IMR-90 (cell line): ENCODE measurements around the gene TMCC1. TPM values are rescaled to one million over a fixed set of nuclear protein-coding genes. Genes with fewer than 3 reads are reported as not detected.
A peak's percentile ranks its signal among the peaks of the same experiment; 100 is the strongest.

Experiments
- ATAC-seq: fragments of 200-7000 bp; cut with Tn5 transposase; 2 replicates; pipeline ENCODE4 v1.9.1; 2020; ENCODE audit warnings: low read depth, mild to moderate bottlenecking, moderate library complexity
- BruUV-seq: library from RNA; stranded (reverse); fragments of 400-500 nt; replicated peaks from 2 replicates; lab custom pipeline; 2021; lab: Mats Ljungman, UMichigan
- CTCF ChIA-PET: fragments of 300-600 bp; formaldehyde crosslinking; extraction: SDS; loops from one replicate; lab custom pipeline; 2021; ENCODE audit warnings: antibody characterized with exemption; lab: Yijun Ruan, JAX
- POLR2A ChIA-PET: fragments of 300-600 bp; sonication (Branson Sonifier 250); formaldehyde crosslinking; loops from one replicate; lab custom pipeline; 2022; ENCODE audit warnings: antibody characterized with exemption; ENCODE audit not compliant: unreplicated experiment; lab: Charles Lee
- DNase-seq: peaks from one replicate; pipeline ENCODE4 v3.0.0; 2013
- H2AFZ ChIP-seq: replicated peaks from 2 replicates; pipeline ENCODE3; 2013; ENCODE audit warnings: low read length, mild to moderate bottlenecking; ENCODE audit not compliant: poor library complexity
- H2AK5ac ChIP-seq: 2 replicates; pipeline ENCODE4 v1.6.1; 2013; ENCODE audit warnings: low read depth, low read length, inconsistent platforms
- H2AK9ac ChIP-seq: replicated peaks from 2 replicates; pipeline ENCODE3; 2013; ENCODE audit warnings: mild to moderate bottlenecking, low read depth, low read length, moderate library complexity; ENCODE audit not compliant: poor library complexity
- H2BK120ac ChIP-seq: 2 replicates; pipeline ENCODE4 v1.6.1; 2013; ENCODE audit warnings: low read depth, low read length, inconsistent platforms
- H2BK15ac ChIP-seq: 3 replicates; pipeline ENCODE4 v1.6.1; 2013; ENCODE audit warnings: low read depth, low read length, inconsistent platforms
- H2BK20ac ChIP-seq: 2 replicates; pipeline ENCODE4 v1.6.1; 2013; ENCODE audit warnings: low read depth, mild to moderate bottlenecking, inconsistent platforms, low read length, moderate library complexity
- H2BK5ac ChIP-seq: 2 replicates; pipeline ENCODE4 v1.6.1; 2013; ENCODE audit warnings: mild to moderate bottlenecking, low read depth, low read length, inconsistent platforms; ENCODE audit not compliant: poor library complexity, severe bottlenecking
- H3K14ac ChIP-seq: replicated peaks from 2 replicates; pipeline ENCODE4 v1.6.1; 2013; ENCODE audit warnings: low read depth, low read length, inconsistent platforms
- H3K18ac ChIP-seq: 2 replicates; pipeline ENCODE4 v1.6.1; 2013; ENCODE audit warnings: low read depth, low read length, control low read depth
- H3K23ac ChIP-seq: 2 replicates; pipeline ENCODE4 v1.6.1; 2013; ENCODE audit warnings: low read depth, low read length, inconsistent platforms
- H3K27ac ChIP-seq: 2 replicates; pipeline ENCODE4 v1.5.1; 2013; ENCODE audit warnings: mild to moderate bottlenecking, control low read depth, low read length; ENCODE audit not compliant: insufficient read depth
- H3K27me3 ChIP-seq: 2 replicates; pipeline ENCODE4 v1.6.1; 2013; ENCODE audit warnings: low read length; ENCODE audit not compliant: control insufficient read depth, insufficient read depth
- H3K36me3 ChIP-seq: 2 replicates; pipeline ENCODE4 v1.6.1; 2013; ENCODE audit warnings: low read length, mixed read lengths; ENCODE audit not compliant: control insufficient read depth, insufficient read depth
- H3K4ac ChIP-seq: 2 replicates; pipeline ENCODE4 v1.6.1; 2013; ENCODE audit warnings: low read depth, low read length, inconsistent platforms
- H3K4me1 ChIP-seq: 2 replicates; pipeline ENCODE4 v1.6.1; 2013; ENCODE audit warnings: low read length, mixed read lengths; ENCODE audit not compliant: control insufficient read depth, insufficient read depth
- H3K4me2 ChIP-seq: 2 replicates; pipeline ENCODE4 v1.6.1; 2013; ENCODE audit warnings: low read depth, mild to moderate bottlenecking, control low read depth, low read length, moderate library complexity
- H3K4me3 ChIP-seq: 2 replicates; pipeline ENCODE4 v1.5.1; 2013; ENCODE audit warnings: low read depth, mild to moderate bottlenecking, control low read depth, low read length, moderate library complexity; ENCODE audit not compliant: insufficient read depth
- H3K56ac ChIP-seq: 2 replicates; pipeline ENCODE4 v1.6.1; 2013; ENCODE audit warnings: low read length, inconsistent platforms; ENCODE audit not compliant: insufficient read depth; ENCODE audit errors: extremely low read depth
- H3K79me1 ChIP-seq, 2 experiments: 2 replicates each; pipeline ENCODE4 v1.6.1; 2013; ENCODE audit warnings: low read length in 2 of 2, inconsistent platforms in 1 of 2, low read depth in 1 of 2
- H3K9ac ChIP-seq: 2 replicates; pipeline ENCODE4 v1.6.1; 2013; ENCODE audit warnings: low read depth, low read length, control low read depth
- H3K9me1 ChIP-seq: 2 replicates; pipeline ENCODE4 v1.6.1; 2013; ENCODE audit warnings: low read length, inconsistent platforms; ENCODE audit not compliant: insufficient read depth
- H3K9me3 ChIP-seq: 2 replicates; pipeline ENCODE4 v1.6.1; 2013; ENCODE audit warnings: low read length; ENCODE audit not compliant: control insufficient read depth, insufficient read depth
- H4K20me1 ChIP-seq: 2 replicates; pipeline ENCODE4 v1.6.1; 2013; ENCODE audit warnings: low read length, inconsistent platforms; ENCODE audit not compliant: insufficient read depth
- H4K5ac ChIP-seq: 2 replicates; pipeline ENCODE4 v1.6.1; 2013; ENCODE audit warnings: mild to moderate bottlenecking, low read depth, low read length, control low read depth
- H4K8ac ChIP-seq, 2 experiments: 2 replicates each; pipeline ENCODE4 v1.6.1; 2013; ENCODE audit warnings: low read depth in 2 of 2, low read length in 2 of 2, control low read depth in 1 of 2, inconsistent platforms in 1 of 2
- H4K91ac ChIP-seq: 2 replicates; pipeline ENCODE4 v1.6.1; 2013; ENCODE audit warnings: low read depth, low read length, inconsistent platforms; ENCODE audit not compliant: insufficient read depth
- BHLHE40 ChIP-seq: fragments of 150-350 bp; IDR thresholded peaks from 2 replicates; pipeline ENCODE4 v1.6.1; 2016; ENCODE audit warnings: mild to moderate bottlenecking, low read depth, low read length
- CEBPB ChIP-seq: IDR thresholded peaks from 2 replicates; pipeline ENCODE4 v1.6.1; 2012; ENCODE audit warnings: low read depth, low read length, improper control_type of control experiment
- CHD1 ChIP-seq: IDR thresholded peaks from 2 replicates; pipeline ENCODE4 v1.6.1; 2012; ENCODE audit warnings: low read depth, low read length, improper control_type of control experiment
- CTCF ChIP-seq: conservative IDR thresholded peaks from 2 replicates; pipeline ENCODE4 v1.5.1; 2012; ENCODE audit warnings: mild to moderate bottlenecking, low read depth, low read length, improper control_type of control experiment
- FOS ChIP-seq: fragments of 150-350 bp; IDR thresholded peaks from 2 replicates; pipeline ENCODE4 v1.6.1; 2016; ENCODE audit warnings: low read depth, low read length
- WGBS, 2 experiments: methylation state at CpG; one replicate each; pipeline versions ENCODE4 v1.1.5 to v1.1.7; 2013; ENCODE audit warnings: missing lambda C conversion rate in 2 of 2; ENCODE audit not compliant: insufficient read length in 1 of 2; ENCODE audit errors: extremely low coverage in 2 of 2; 5-methylcytosine and 5-hydroxymethylcytosine counted together
- dilution Hi-C: fragments of 300-500 bp; cut with HindIII; formaldehyde crosslinking; loops from one replicate; pipeline ENCODE4 v1.14.3; 2018; ENCODE audit warnings: low sequenced_read_pairs; ENCODE audit not compliant: unreplicated experiment
- in situ Hi-C: fragments of 300-500 bp; cut with MboI; formaldehyde crosslinking; loops from 3 replicates; pipeline ENCODE4 v1.14.3; 2019; ENCODE audit warnings: low sequenced_read_pairs, inconsistent platforms, mixed read lengths
- intact Hi-C: fragments of 100-400 bp; cut with micrococcal nuclease; formaldehyde crosslinking; loops from 2 replicates; pipeline ENCODE4 v1.10.0; 2022
- polyA plus RNA-seq, 3 experiments: library from polyadenylated mRNA; depleted of rRNA; stranded (reverse); fragments of >200 nt; gene quantifications; 2 replicates each; pipeline ENCODE4 v1.2.3, GENCODE V29; 2012; ENCODE audit warnings: low replicate concordance in 1 of 3
- total RNA-seq: library from RNA; depleted of rRNA; stranded (reverse); fragments of >200 nt; gene quantifications from 2 replicates; pipeline ENCODE4 v1.2.3, GENCODE V29; 2012

TMCC1 gene
- total and polyA plus RNA-seq, 2 of the 4 experiments (the other 2 are of a cell fraction): 5.0 to 7.3 TPM

DNA sequence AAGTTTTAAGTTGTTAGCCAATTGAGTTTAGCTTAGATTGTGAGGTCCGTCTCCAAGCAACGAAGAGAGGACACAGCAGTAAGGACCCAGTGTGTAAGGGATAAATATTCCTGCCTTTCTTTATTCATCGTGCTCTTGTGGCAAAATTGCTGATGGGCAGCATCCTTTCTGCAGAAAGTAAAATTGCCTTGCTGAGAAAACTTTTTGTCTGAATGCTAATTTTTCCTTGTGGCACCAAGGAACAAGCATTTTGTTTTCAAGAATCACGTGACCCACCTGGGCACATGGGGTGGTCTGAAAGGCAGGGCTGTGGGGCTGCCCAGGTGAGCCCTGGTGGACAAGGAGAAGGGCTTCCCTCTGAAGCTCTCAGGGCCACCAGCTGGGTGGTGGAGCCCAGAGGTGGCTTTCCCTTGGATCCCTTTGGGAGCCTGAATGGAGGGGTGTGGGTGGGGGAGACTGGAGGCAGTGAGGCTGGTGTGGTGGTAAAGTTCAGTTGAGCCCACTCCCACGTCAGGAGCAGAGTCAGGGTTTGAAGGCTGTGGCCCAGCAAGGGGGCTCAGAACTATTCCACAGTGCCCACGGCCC, 24.0 kb upstream of the TMCC1 start:
- no peak overlapping the region for H2BK5ac ChIP-seq
- H2AFZ ChIP-seq: peak overlapping the region; percentile 43
- in situ Hi-C loops: no loop called here
- H2BK15ac ChIP-seq: no peak overlapping the region
- TF ChIP-seq CTCF (no peak), CEBPB (no peak), CHD1 (no peak), BHLHE40 (no peak), FOS (no peak)
- no peak overlapping the region for H3K4me2 ChIP-seq
- H4K20me1 ChIP-seq: no peaks in the 10 kb centered on the region
- BruUV-seq: no TSS peak
- H2BK20ac ChIP-seq: no peak overlapping the region
- H4K5ac ChIP-seq: no peak overlapping the region
- DNase-seq: no peak
- no peak overlapping the region for H4K8ac ChIP-seq
- peaks cover 34% of the 10 kb centered on the region for H3K9me3 ChIP-seq
- no peak overlapping the region for H3K9ac ChIP-seq
- H3K79me1 ChIP-seq: no peaks in the 10 kb centered on the region
- ChIA-PET CTCF (no interaction called here), POLR2A (no interaction called here)
- dilution Hi-C loops: no loop called here
- H3K27me3 ChIP-seq: peaks cover 5% of the 10 kb centered on the region
- H3K56ac ChIP-seq: no peak overlapping the region
- no peak overlapping the region for H3K4ac ChIP-seq
- H3K14ac ChIP-seq: no peak overlapping the region
- intact Hi-C loops: no loop called here
- no peak overlapping the region for H3K4me3 ChIP-seq
- H4K91ac ChIP-seq: no peak overlapping the region
- no peak overlapping the region for H3K27ac ChIP-seq
- no peaks in the 10 kb centered on the region for H3K36me3 ChIP-seq
- H2AK9ac ChIP-seq: no peak overlapping the region
- no peak for ATAC-seq
- no peak overlapping the region for H3K18ac ChIP-seq
- WGBS, 2 experiments: 44% methylated on average over 3 of the region's 6 CpGs; no CpG with 5 or more reads in 1 of the 2 experiments
- H3K4me1 ChIP-seq: no peaks in the 10 kb centered on the region
- H2BK120ac ChIP-seq: no peak overlapping the region
- no peaks in the 10 kb centered on the region for H3K9me1 ChIP-seq
- no peak overlapping the region for H3K23ac ChIP-seq
- no peak overlapping the region for H2AK5ac ChIP-seq
